ENCODE measurements around the gene BCL2L2. TPM values are rescaled to one million over a fixed set of nuclear protein-coding genes. Genes with fewer than 3 reads are reported as not detected.

The BCL2L2 gene
- polyA plus RNA-seq, 1 of the 3 experiments (the other 2 are of a cell fraction), result 30.6 TPM

- ChIA-PET CTCF (interaction anchor here (1.0 to 6.4 kb wide), 6 partner anchors 14 to 38 kb away, joined by 3 to 42 read pairs (median 6); no protein-coding TSS in a partner anchor), POLR2A (interaction anchor here (1.1 to 1.2 kb wide), 3 partner anchors 33 to 58 kb away, joined by 4 read pairs; partner anchors contain the start of gene PABPN1)
- H3K9ac ChIP-seq, result no peak overlapping the region
- H3F3A ChIP-seq (replicated peaks; ENCODE audit: insufficient read depth), result no peaks in the 10 kb centered on the region
- H3K4me2 ChIP-seq, result no peak overlapping the region
- no peaks in the 10 kb centered on the region for H3K9me2 ChIP-seq
- peaks cover 0 to 8% of the 10 kb centered on the region in 2 experiments; a peak in 2 of 4 replicates for H3K4me1 ChIP-seq (ENCODE audit: control insufficient read depth in 1 of 2, insufficient read depth in 2 of 2, low read depth in 1 of 2, low read length in 1 of 2)
- peaks cover 6% of the 10 kb centered on the region; the same call in 1 of the 2 replicates for H3K79me2 ChIP-seq (ENCODE audit: insufficient read depth)
- no peak overlapping the region for H3K4me3 ChIP-seq (ENCODE audit: low read depth in 2 of 2, low read length in 1 of 2)
- no peak for DNase-seq
- no peaks in the 10 kb centered on the region for H3K27me3 ChIP-seq (ENCODE audit: insufficient read depth)
- H3K9me3 ChIP-seq, result no peaks in the 10 kb centered on the region
- H4K20me1 ChIP-seq (ENCODE audit: insufficient read depth), result no peaks in the 10 kb centered on the region
- no peak overlapping the region for H2AFZ ChIP-seq (ENCODE audit: low read depth)
- no peak for TF ChIP-seq IRF3 (IDR thresholded peaks at IDR 0.05; ENCODE audit: low read depth, low read length)
- no peak for TF ChIP-seq RXRA (IDR thresholded peaks at IDR 0.05; ENCODE audit: borderline replicate concordance, low read depth)
- no peak for TF ChIP-seq EZH2phosphoT487 (IDR thresholded peaks at IDR 0.05; ENCODE audit: borderline replicate concordance, low read depth)
- H3K27ac ChIP-seq (ENCODE audit: low read depth in 2 of 2, low read length in 1 of 2), result no peak overlapping the region
- WGBS (ENCODE audit: low lambda C conversion rate), result 83% methylated on average over 19 of the region's 22 CpGs
- peaks cover 0 to 2% of the 10 kb centered on the region in 2 experiments for H3K36me3 ChIP-seq (replicated peaks in 1 of 2; ENCODE audit: control insufficient read depth in 1 of 2, insufficient read depth in 2 of 2, low read length in 1 of 2)
Observed at GRCh38 chr14:23359722-23360447, 53.3 kb downstream of the BCL2L2 start.

- POLR2A ChIA-PET, result interaction anchor here (1.1 to 1.2 kb wide), 4 partner anchors 8 to 58 kb away, joined by 4 read pairs; partner anchors contain the start of genes PABPN1 and SLC22A17
- Histone ChIP-seq H3K9ac (no peak overlapping the region), H3K9me3 (no peaks in the 10 kb centered on the region), H3K4me2 (no peak overlapping the region), H3F3A (replicated peaks; ENCODE audit: insufficient read depth) (no peaks in the 10 kb centered on the region), H3K4me3 (ENCODE audit: low read depth in 2 of 2, low read length in 1 of 2) (no peak overlapping the region), H3K27me3 (ENCODE audit: insufficient read depth) (no peaks in the 10 kb centered on the region), H3K36me3 (replicated peaks in 1 of 2; ENCODE audit: control insufficient read depth in 1 of 2, insufficient read depth in 2 of 2, low read length in 1 of 2) (peaks cover 0 to 2% of the 10 kb centered on the region in 2 experiments), H3K9me2 (no peaks in the 10 kb centered on the region), H2AFZ (ENCODE audit: low read depth) (no peak overlapping the region), H4K20me1 (ENCODE audit: insufficient read depth) (no peaks in the 10 kb centered on the region), H3K4me1 (ENCODE audit: control insufficient read depth in 1 of 2, insufficient read depth in 2 of 2, low read depth in 1 of 2, low read length in 1 of 2) (peaks cover 0 to 8% of the 10 kb centered on the region in 2 experiments; a peak in 2 of 4 replicates), H3K27ac (ENCODE audit: low read depth in 2 of 2, low read length in 1 of 2) (no peak overlapping the region; a peak in 1 of 4 replicates), H3K79me2 (ENCODE audit: insufficient read depth) (peaks cover 6% of the 10 kb centered on the region; the same call in 1 of the 2 replicates)
- no peak for TF ChIP-seq MEF2A (IDR thresholded peaks at IDR 0.05; ENCODE audit: borderline replicate concordance, low read depth)
- TF ChIP-seq FOXM1 (IDR thresholded peaks at IDR 0.05; ENCODE audit: low read depth), result no peak
- no peak for TF ChIP-seq RFX5 (IDR thresholded peaks at IDR 0.05; ENCODE audit: low read length)
- no peak for TF ChIP-seq SMC3 (IDR thresholded peaks at IDR 0.05; ENCODE audit: low read depth, low read length)
- TF ChIP-seq EZH2phosphoT487 (IDR thresholded peaks at IDR 0.05; ENCODE audit: borderline replicate concordance, low read depth), result no peak
- no peak for TF ChIP-seq NRF1 (IDR thresholded peaks at IDR 0.05; ENCODE audit: low read depth, low read length)
- no peak for TF ChIP-seq RXRA (IDR thresholded peaks at IDR 0.05; ENCODE audit: borderline replicate concordance, low read depth)
- CTCF ChIA-PET, result interaction anchor here (1.0 to 6.4 kb wide), 6 partner anchors 15 to 37 kb away, joined by 3 to 42 read pairs (median 6); no protein-coding TSS in a partner anchor
- peak; percentile 63 for DNase-seq
- 53% methylated on average over 2 of the region's 11 CpGs for WGBS (ENCODE audit: low lambda C conversion rate)
Observed at GRCh38 chr14:23360496-23360895, 53.9 kb downstream of the BCL2L2 start.
